HG03025 (cell line): Measurements from ENCODE around the gene CD163.
"Not testable (repeated sequence)": the region's sequence is repeated elsewhere in the genome, so short reads cannot be mapped to it uniquely, and the experiment has no call there.

Experiments used
- ATAC-seq: cut with Tn5 transposase; IDR thresholded peaks from one replicate; pipeline ENCODE4 v1.9.1; 2021; ENCODE audit warnings: mild to moderate bottlenecking, moderate library complexity; ENCODE audit not compliant: unreplicated experiment, low FRiP score

Gene CD163

DNA sequence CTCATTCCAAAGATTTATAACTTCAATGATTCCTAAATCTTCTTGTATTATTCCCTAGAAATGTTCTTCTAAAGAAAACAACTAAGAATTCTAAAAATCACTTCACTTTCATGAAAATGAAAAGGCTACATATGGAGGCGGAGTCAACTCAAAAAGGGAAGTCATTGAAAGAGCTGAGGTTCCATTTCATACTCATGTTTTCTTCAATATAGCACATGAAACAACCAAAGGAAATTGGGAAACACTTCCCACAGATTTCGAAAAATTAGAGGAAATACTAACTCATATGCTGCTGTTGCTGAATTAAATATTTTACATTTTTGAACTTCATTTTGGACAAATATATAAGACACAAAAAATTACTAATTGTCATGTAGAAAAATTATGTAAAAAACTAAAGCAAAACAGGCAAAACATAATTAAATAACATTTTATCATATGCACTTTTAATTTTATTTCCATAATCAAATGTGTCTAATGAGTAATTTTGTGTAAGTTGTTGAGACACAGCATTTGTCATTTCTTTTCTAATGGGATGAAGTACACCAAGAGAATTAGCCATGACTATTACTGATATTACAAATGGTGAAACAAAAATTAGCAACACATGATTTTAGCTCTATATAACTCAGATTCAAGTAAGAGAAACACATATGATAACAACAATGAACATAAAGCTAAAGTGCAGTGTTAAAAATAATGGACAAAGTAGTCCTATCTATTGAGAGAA is at the start of gene CD163:
Gene CD163, minus strand, starts transcription at position 92 of the 730 bp plus-strand sequence. Its CDS starts 87 bp downstream, at position 5.
- ATAC-seq, result no peak

DNA sequence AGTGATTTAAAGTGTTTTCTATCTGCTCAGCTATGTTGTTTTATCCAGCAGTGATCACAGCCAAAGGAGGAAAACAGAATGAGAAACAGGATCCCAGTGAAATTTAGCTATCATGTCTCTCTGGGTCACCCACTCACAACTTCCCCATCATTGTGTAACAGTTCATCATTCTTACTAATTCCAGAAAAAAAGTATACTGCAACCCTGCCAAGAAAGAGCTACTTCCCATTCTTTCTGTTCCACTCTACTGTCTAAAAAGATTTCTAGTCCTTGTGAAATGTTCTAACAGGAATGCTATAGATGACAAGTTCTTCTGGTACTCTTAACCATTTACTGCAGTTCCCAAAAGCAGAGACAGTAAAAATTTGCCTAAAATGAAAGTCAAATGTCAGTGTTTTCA is 39.2 kb upstream of the CD163 start:
- no peak for ATAC-seq

DNA sequence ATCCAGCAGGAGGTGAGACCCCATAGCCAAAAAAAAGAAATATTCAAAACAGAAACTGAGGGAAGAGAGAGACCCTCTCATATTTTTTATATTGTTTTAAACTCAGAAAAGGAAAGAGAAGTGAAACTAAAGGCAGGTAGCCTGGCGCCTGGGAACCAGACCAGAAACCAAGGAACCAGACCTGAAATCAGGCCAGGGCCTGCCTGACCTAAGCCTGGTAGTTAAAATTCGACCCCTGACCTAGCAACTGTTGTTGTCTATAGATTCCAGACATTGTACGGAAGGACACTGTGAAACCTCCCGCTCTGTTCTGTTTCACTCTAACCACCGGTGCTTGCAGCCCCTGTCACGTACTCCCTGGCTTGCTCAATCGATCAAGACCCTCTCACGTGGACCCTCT is 38.5 kb upstream of the CD163 start:
- ATAC-seq, result no peak

DNA sequence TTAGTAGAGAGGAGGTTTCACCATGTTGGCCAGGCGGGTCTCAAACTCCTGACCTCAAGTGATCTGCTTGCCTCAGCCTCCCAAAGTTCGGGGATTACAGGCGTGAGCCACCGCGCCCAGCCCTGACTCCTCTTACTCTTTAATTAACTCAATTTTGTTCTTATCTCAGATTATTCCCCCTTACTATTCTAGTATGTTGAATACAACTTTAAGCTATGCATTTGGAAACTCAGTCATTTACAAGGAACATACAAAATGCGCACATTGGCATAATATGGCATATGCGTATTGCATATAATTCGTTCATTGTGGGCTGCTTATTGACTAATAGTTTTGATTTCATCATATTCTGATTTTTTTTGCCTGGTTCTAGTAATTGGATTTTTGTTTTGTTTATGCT is 10.8 kb upstream of the CD163 start:
- ATAC-seq, result no peak

DNA sequence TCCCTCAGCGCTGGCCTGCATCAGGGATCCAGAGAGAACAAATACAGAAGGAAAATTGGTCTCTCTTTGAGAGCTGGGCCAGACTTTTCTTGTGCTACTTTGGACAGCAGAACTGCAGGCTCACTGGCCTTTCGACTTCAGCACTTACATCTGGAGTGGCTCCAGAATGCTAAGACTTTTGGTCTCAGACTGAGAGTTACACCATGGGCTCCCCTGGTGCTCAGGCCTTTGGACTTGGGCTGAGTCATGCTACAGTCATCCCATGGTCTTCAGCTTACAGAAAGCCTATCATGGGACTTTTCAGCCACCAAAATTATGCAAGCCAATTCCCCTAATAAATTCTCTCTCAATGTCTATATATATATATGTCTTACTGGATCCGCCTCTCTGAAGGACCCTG is 9.0 kb upstream of the CD163 start:
- ATAC-seq, result no peak

DNA sequence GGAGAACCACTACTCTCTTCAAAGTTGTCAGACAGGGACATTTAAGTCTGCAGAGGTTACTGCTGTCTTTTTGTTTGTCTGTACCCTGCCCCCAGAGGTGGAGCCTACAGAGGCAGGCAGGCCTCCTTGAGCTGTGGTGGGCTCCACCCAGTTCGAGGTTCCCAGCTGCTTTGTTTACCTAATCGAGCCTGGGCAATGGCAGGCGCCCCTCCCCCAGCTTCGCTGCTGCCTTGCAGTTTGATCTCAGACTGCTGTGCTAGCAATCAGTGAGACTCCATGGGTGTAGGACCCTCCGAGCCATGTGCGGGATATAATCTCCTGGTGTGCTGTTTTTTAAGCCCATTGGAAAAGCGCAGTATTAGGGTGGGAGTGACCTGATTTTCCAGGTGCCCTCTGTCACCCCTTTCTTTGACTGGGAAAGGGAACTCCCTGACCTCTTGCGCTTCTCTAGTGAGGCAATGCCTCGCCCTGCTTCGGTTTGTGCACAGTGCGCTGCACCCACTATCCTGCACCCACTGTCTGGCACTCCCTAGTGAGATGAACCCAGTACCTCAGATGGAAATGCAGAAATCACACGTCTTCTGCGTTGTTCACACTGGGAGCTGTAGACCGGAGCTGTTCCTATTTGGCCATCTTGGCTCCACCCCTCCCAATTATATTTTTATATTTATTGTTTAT is 6.4 kb upstream of the CD163 start:
- ATAC-seq, result not testable (repeated sequence)

DNA sequence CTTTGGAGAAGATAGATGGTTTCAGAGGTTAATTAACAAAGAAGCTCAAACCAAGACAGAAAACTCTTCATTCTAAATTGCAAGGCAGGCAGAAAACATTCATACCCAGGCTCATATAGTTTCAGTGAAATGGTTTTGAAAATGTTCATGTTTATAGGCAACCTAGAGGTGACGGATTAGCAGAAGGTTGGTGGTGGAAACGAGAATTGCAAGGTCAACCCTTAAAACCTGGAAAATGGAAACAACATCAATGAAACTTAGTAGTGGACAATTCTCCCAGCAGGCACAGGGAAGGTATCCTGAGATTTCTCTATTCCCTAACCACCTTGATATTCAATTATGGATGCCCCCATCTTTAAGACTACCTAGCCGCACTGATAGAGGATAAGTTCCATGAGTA is 965 bp downstream of the CD163 start:
- no peak for ATAC-seq

DNA sequence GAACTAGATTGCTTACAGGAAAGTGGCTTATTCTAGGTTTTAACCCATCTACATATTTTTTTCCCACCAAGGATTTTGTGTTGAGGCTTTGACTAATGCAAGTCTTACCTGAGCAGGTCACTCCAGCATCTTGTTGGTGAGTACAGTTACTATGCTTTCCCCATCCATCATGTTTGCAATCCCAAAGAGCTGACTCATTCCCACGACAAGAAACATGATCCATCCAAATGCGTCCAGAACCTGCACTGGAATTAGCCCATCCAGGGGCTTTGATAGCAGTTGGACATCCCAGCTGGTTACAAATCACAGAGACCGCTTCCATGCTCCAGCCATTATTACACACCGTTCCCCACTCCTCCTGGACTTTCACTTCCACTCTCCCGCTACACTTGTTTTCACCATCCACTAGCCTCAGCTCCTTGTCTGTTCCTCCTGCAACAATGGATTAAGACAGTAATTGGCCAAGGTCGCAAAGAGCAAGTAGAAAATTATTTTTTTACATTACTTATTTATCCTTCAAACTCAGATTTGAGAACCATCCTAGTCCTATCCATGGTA is 2.5 kb downstream of the CD163 start:
- ATAC-seq, result no peak

DNA sequence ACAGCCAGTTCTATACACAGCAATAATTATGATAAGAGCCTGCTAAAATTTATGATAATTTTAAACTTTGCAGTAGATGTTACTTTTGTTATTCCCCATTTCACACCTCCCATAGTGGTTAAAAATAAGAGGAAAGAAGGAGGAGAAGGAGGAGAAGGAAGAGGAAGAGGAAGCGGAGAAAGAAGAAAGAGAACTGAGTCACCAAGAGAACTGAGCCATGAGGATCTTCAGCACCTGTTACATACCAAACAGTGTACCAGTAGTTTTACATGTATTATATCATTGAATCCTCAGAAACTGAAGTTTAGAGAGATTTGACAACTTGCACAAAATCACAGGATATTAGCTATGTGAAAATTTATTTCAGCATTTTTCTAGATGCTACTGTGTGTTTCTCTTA is 3.9 kb downstream of the CD163 start:
- no peak for ATAC-seq

DNA sequence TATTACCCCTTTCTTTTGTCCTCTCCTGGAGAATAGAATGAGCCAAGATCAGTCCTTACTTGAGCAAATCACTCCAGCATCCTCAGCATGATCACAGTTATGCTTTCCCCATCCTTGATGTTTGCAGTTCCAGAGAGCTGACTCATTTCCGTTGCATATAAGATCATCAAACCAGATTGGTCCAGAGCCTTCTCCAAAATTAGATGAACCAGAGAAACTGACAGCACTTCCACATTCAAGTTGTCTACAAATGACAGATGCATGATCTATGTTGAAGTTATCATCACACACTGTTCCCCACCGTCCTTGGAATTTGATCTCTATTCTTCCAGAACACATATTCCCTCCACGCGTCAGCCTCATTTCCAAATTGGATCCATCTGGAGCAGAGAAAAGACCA is 4.8 kb downstream of the CD163 start:
- ATAC-seq, result no peak

DNA sequence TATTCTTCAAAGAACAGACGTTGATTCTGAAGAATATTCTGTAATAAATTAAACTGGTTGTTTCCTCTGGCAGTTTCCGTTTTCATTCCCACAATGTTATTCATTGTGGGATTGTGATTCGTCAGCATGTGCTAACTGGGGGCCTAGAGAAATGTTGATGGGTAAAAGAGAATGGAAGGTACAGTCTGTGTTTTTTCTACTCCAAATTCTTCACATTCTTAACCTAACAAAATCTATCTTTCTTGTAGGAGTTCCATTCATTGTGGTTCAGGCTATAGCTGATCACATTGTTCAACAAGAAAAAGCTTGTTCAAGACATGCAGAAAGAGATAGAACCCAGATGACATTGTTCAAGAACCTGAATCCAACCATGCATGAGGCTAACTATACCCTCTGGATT is 5.9 kb downstream of the CD163 start:
- ATAC-seq, result no peak

DNA sequence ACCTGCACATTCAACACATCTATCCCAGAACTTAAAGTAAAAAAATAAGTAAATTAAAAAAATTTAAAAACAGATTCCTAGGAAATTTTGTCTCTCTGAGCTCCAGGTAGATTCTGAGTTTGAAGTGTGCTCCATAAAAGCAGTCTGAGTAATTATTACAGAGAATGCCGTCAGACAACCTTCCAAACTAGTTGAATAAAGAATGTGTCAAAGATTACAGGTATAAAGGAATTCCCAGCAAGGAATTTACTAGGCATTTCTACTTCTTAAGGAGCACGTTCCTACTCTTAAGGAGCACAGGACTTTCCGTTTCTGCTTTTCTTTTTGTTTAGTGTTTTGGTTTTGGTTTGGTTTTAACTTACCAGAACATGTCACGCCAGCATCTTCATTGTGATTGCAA is 7.1 kb downstream of the CD163 start:
- ATAC-seq, result no peak

DNA sequence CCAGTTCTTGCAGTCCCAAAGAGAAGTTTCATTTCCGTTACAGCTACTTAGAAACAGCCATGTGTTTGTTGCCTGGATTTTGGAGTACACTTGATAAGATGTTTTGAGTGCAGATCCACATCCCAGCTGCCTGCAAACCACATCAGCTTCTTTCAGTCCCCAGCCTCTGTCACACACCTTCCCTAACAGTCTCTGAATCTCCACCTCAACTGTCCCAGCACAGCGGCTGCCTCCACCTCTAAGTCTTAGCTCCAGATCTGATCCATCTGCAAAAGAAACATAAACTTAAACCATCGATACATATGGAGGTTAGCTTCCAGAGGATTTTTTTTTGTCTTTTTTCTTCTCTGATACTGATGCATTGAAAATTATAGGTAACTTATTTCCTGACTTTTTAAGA is 8.4 kb downstream of the CD163 start:
- ATAC-seq, result no peak

DNA sequence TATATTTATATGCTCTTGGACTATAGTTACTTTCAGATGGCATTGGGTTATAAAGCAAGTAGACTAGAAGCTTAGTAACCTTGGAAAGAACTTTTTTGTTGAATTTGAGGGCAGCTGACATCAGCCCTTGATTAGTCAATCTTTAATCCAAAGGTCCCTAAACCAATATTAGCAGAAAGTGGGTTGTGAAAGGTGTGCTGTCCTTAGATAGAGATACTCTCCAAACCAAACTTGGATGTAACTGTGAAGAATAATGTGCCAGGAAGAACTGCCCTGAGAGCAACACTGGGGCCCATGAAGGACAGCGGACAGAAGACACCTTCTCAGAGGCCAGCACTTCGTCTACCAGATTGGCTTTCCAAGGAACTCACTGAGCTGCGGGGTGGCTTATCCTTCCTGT is 10.6 kb downstream of the CD163 start:
- ATAC-seq, result no peak

DNA sequence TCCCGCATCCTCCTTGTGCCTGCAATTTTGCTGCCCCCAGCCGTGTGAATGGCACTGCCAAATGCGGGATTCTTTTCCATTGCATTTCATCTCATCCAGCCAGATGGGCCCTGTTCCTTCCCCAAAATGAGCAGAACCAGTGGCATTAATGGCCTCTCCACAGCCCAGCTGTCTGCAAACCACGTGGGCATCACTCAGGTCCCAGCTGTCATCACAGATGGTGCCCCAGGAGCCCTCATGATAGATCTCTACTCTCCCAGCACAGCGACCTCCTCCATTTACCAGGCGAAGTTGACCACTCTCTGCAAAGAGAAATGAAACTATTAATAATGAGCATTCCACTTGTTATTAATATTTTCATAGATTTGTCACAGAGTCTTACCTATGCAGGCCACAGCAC is 17.1 kb downstream of the CD163 start:
- no peak for ATAC-seq

DNA sequence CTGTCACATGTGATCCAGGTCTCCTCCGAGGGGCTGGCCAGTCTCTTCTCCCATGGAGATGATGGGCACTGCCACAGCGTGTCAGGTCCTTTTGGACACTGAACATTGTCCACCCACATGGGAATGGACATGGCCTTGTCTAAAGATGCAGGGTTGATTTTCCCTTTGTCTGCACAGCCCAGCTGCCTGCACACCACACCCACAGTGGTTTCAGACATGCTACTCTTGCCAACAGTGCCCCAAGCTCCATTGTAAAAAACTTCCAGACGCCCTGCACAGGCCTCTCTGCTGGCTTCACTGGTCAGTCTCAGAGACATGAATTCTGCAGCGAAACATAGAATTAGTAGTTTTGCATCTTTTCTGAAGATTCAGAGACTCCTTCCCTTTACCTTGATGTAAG is 18.5 kb downstream of the CD163 start:
- no peak for ATAC-seq

DNA sequence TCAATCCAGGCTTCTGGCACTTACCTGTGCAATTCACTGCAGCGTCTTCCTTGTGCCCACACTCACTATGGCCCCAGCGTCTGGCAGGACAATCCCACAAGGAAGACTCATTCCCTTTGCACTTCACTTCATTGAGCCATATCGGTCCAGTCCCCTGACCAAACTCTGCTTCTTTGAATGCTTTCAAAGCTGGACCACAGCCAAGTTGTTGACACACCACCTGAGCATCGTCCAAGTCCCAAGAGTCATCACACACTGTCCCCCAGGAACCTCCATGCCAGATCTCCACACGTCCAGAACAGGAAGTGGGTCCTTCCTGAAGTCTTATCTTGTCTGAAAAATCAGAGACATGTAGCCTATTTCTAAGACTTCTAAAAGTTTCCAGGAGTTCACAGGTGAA is 20.2 kb downstream of the CD163 start:
- no peak for ATAC-seq

DNA sequence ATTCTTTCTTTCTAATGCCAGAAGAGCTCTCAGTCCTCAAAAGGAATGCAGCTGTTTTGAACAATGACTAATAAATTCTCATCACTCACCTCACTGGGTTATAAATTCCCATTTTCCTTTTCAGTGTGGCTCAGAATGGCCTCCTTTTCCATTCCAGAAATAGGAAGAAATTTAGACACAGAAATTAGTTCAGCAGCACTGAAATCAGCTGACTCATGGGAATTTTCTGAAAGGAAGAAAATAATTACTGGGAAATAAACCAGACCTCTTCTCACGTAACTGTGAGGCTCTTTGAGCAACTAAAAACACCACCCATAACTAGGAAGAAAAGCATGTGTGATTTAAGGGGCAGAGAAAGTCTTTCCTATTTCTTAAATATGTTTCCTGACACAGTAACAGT is 23.8 kb downstream of the CD163 start:
- ATAC-seq, result no peak

DNA sequence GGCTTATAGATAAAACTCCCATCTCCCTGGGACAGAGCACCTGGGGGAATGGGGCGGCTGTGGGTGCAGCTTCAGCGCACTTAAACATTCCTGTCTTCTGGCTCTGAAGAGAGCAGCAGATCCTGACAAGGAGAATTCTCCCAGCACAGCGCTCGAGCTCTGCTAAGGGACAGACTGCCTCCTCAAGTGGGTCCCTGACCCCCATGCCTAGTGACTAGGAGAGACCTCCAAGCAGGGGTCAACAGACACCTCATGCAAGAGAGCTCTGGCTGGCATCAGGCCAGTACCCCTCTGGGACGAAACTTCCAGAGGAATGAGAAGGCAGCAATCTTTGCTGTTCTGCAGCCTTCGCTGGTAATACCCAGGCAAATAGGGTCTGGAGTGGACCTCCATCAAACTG is 31.5 kb downstream of the CD163 start:
- ATAC-seq, result no peak

DNA sequence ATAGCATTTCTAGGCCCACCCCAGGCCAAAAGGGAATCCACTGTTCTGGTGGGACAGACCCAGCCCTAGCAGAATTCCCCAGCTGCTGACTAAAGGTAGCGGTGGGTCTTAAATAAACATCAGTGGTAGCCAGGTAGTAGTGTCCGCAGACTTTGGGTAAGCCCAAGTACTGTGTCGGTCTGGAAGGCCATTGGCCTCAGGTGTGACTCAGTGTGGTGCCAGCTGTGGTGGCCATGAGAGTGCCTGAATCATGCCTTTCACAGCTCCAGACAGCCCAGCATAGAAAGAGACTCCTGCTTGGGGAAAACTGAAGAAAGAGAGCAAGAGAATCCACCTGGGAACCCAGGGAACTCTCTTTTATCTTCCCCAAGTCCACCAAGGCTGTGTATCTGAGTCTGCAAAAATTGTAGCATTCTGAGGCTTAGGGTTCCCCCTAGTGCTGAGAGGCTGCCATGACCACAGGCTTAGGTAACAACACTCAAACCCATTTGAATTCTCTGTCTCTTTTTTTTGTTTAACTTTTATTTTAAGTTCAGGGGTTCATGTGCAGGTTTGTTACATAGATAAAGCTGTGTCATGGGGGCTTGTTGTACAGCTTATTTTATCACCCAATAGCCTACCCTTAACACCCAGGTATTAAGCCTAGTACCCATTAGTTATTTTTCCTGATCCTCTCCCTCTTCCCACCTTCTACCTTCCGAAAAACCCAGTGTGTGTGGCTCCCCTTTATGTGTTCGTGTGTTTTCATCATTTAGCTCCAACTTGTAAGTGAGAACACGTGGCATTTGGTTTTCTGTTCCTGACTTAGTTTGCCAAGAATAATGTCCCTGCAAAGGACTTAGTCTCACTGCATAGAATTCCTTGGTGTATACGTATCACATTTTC is 43.0 kb downstream of the CD163 start:
- no peak for ATAC-seq

DNA sequence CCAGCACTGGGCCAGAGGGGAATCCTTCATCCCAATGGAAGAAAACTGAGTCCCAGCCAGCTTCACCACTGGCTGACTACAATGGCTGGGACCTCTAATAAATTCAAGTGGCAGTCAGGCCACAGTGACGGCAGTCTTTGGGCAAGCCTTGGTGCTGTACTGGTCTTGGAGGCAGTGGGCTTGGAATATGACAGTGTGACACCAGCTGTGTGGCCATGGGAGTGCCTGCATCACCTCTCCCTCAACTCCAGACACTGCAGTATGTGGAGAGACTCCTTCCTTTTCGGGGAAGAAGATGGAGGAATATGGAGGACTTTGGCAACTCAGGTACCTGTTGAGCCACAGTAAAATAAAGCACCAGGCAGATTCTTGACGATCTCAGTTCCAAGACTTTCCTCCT is 43.6 kb downstream of the CD163 start:
- ATAC-seq, result no peak
